ENCODE results near the gene C10orf95. TPM values are rescaled to one million over a fixed set of nuclear protein-coding genes. Genes with fewer than 3 reads are reported as not detected.

The C10orf95 gene
- total RNA-seq, 4 donors from 2014 or later: 1.0 TPM; not detected in 3

- Histone ChIP-seq H3K27me3 (no peaks in the 10 kb centered on the region), H3K4me3 (no peak overlapping the region), H3K4me1 (peaks cover 5 to 32% (median 21%) of the 10 kb centered on the region in 4 donors), H3K36me3 (peaks cover 0 to 10% (median 0%) of the 10 kb centered on the region in 4 donors), H3K9me3 (no peaks in the 10 kb centered on the region), H3K27ac (replicated peaks in 1 of 4) (peak overlapping the region; percentile 10 to 57 (median 51))
- DNase-seq (ENCODE audit: extremely low spot score): no peak
- intact Hi-C loops (cut with DNase I): no loop called here
- TF ChIP-seq CTCF (IDR thresholded peaks at IDR 0.05) (no peak), EP300 (IDR thresholded peaks at IDR 0.05) (no peak), POLR2AphosphoS5 (IDR thresholded peaks at IDR 0.05) (no peak), POLR2A (IDR thresholded peaks at IDR 0.05; ENCODE audit: low read depth) (no peak)
- WGBS: 79% methylated on average over 5 of the region's 5 CpGs
Observed at GRCh38 chr10:102453502-102453901, 2.2 kb upstream of the C10orf95 start.

DNA sequence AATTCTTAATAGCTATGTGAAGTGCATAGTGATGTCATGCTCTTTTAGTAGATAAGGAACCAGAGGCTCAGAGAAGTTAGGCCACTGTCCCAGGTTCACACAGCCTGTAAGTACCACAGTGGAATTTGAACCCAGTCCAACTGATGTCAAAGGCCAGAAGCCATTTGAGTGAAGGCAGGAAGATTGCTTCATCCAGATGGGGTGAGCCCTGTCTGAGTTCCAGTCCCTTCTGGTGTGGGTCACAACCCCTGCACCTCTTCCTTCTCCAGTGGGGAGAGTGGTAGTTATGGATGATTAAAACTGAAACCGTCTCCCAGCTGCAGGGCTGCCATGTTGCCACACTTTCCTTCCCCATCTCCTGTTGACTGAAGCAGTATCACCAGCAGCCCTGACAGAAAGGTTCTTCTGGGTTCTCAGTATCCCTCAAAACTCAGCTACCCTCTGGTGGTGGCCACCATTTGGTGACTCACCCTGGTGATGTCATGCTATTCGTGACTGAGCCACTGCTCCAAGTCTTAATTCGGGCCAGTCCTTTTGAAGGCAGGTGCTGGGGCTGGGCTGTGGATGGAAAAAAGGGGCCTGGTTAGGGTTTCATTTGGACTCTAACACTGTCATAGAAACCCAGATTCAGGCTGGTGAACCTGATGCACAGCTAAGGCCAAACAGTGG lies 1.5 kb upstream of the C10orf95 start:
- intact Hi-C loops (cut with DNase I): no loop called here
- TF ChIP-seq EP300 (IDR thresholded peaks at IDR 0.05) (no peak), POLR2AphosphoS5 (IDR thresholded peaks at IDR 0.05) (peak in 1 of 2 donors; percentile 13)
- 31% methylated on average over 3 of the region's 3 CpGs for WGBS
- no peak overlapping the region for H3K4me3 ChIP-seq
- no peaks in the 10 kb centered on the region for H3K27me3 ChIP-seq
- no peaks in the 10 kb centered on the region for H3K9me3 ChIP-seq
- H3K4me1 ChIP-seq: peaks cover 5 to 32% (median 21%) of the 10 kb centered on the region in 4 donors
- H3K27ac ChIP-seq (replicated peaks in 1 of 4): peak overlapping the region; percentile 10 to 57 (median 51)
- DNase-seq (ENCODE audit: extremely low spot score): no peak
- H3K36me3 ChIP-seq: peaks cover 0 to 10% (median 0%) of the 10 kb centered on the region in 4 donors

GRCh38 chr10:102450374-102451104 lies 804 bp downstream of the C10orf95 start:
- no peaks in the 10 kb centered on the region for H3K9me3 ChIP-seq
- intact Hi-C loops (cut with DNase I): no loop called here
- H3K27me3 ChIP-seq: no peaks in the 10 kb centered on the region
- peaks cover 0 to 10% (median 0%) of the 10 kb centered on the region in 4 donors for H3K36me3 ChIP-seq
- H3K27ac ChIP-seq (replicated peaks in 1 of 4): peak overlapping the region; percentile 80 to 90 (median 86)
- TF ChIP-seq POLR2AphosphoS5 (IDR thresholded peaks at IDR 0.05) (peak in 1 of 2 donors; percentile 54), CTCF (IDR thresholded peaks at IDR 0.05) (no peak)
- H3K4me1 ChIP-seq: peaks cover 5 to 32% (median 21%) of the 10 kb centered on the region in 4 donors
- DNase-seq (ENCODE audit: extremely low spot score): no peak
- peak overlapping the region; percentile 73 to 88 (median 80) for H3K4me3 ChIP-seq
- under 1% methylated on average over 22 of the region's 104 CpGs for WGBS

GRCh38 chr10:102450124-102450373 lies 1.3 kb downstream of the C10orf95 start:
- Histone ChIP-seq H3K9me3 (no peaks in the 10 kb centered on the region), H3K4me1 (peaks cover 5 to 32% (median 21%) of the 10 kb centered on the region in 4 donors), H3K36me3 (peaks cover 0 to 5% (median 0%) of the 10 kb centered on the region in 4 donors), H3K4me3 (peak overlapping the region; percentile 73 to 88 (median 80)), H3K27me3 (no peaks in the 10 kb centered on the region), H3K27ac (replicated peaks in 1 of 4) (peak overlapping the region; percentile 80 to 90 (median 86))
- TF ChIP-seq POLR2A (IDR thresholded peaks at IDR 0.05; ENCODE audit: low read depth): no peak
- TF ChIP-seq CTCF (IDR thresholded peaks at IDR 0.05): no peak
- no peak for TF ChIP-seq EP300 (IDR thresholded peaks at IDR 0.05)
- TF ChIP-seq POLR2AphosphoS5 (IDR thresholded peaks at IDR 0.05): no peak
- DNase-seq (ENCODE audit: extremely low spot score): no peak
- intact Hi-C loops (cut with DNase I): no loop called here
- WGBS: 0% methylated on average over 11 of the region's 11 CpGs

DNA sequence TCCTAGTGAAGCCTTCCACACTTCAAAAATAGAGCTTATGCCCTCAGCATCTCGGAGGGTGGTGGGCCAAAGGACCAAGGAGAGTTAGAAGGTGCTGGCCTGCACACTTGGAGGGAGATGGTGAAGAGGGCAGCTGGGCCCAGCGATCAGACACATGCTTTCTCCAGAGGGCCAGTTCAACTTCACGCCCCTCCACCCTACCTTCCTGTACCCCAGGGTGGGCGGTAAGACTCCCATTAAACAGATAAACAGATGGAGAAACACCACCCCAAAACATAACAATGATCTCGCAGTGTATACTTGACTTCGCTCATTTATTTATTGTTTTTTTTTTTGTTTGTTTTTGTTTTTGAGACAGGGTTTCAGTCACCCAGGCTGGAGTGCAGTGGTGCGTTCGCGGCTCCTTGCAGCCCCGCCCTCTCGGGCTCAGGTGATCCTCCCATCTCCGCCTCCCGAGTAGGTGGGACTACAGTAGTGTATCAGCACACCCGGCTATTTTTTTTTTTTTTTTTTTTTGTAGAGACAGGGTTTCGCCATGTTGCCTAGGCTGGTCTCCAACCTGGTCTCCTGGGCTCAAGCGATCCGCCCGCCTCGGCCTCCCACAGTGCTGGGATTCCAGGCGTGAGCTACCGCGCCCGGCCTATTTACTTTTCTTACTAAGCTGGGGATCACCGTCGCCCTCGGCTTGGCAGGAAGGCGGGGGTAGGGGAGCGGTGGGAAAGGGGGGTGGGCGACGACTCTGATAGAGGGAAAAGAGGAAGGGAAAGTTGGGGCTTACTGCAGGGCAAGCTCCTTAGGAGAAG lies 1.8 kb downstream of the C10orf95 start:
- H3K4me3 ChIP-seq: peak overlapping the region; percentile 73 to 88 (median 80)
- peaks cover 5 to 32% (median 21%) of the 10 kb centered on the region in 4 donors for H3K4me1 ChIP-seq
- no peaks in the 10 kb centered on the region for H3K27me3 ChIP-seq
- peaks cover 0 to 5% (median 0%) of the 10 kb centered on the region in 4 donors for H3K36me3 ChIP-seq
- no peaks in the 10 kb centered on the region for H3K9me3 ChIP-seq
- intact Hi-C loops (cut with DNase I): no loop called here
- TF ChIP-seq EP300 (IDR thresholded peaks at IDR 0.05): no peak
- no peak for DNase-seq (ENCODE audit: extremely low spot score)
- 10% methylated on average over 30 of the region's 30 CpGs for WGBS
- H3K27ac ChIP-seq (replicated peaks in 1 of 4): peak overlapping the region; percentile 80 to 90 (median 86)

Measured in esophagus muscularis mucosa (tissue), 4 donors.